ENCODE results near the gene LRP5. TPM values are rescaled to one million over a fixed set of nuclear protein-coding genes. Genes with fewer than 3 reads are reported as not detected.

LRP5 gene
- total RNA-seq, 1 donor from 2014 or later = 29.5 TPM

DNA sequence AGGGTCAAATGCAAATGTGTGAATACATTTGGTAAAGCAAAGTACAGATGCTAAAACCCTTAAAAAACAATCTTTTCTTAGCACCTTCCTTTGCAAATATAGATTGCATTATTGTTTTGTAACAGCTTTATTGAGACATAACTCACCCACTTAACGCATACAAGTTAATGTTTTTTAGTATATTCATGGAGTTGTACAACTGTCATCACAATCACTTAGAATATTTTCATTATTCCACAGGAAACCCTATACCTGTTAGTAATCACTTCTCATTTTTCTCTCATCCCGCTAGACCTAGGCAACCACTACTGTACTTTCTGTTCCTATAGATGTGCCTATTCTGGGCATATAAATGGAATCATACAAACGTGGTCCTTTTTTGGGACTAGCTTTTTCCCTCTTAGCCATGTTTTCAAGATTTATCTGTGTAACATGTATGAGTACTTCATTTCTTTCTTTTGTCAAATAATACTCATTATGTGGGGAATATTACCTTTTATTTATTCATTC lies 182.9 kb downstream of the LRP5 start:
- intact Hi-C loops (cut with micrococcal nuclease) = no loop called here

DNA sequence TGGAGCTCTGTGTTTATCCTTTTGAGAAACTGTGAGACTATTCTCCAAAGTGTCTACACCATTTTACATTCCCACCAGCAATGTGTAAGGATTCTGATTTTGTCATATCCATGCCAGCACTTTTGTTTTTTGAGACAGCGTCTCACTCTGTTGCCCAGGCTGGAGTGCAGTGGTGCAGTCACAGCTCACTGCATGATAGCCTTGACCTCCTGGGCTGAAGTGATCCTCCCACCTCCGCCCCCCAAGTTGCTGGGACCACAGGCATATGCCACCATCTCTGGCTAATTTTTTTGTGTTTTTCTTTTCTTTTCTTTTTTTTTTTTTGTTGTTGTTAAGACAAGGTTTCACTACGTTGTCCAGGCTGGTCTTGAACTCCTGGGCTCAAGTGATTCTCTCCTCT lies 183.5 kb downstream of the LRP5 start:
- intact Hi-C loops (cut with micrococcal nuclease) = no loop called here

DNA sequence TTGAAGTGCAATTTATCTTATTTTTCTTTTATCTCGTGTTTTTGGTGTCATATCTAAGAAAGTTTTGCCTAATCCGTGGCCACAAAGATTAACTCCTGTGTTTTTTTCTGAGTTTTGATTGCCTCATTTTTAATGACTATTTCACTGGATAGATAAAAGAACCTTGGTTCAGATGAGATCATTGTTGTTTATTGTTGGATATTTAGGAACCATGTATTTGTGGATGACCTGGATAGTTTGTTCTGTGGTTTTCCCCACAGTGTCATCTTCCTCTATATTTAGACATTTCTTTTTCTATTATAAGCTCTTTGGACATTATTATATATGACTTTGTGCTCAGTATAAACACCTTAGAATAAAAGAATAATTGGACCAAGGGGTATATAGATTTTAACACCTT lies 185.4 kb downstream of the LRP5 start:
- intact Hi-C loops (cut with micrococcal nuclease) = no loop called here

DNA sequence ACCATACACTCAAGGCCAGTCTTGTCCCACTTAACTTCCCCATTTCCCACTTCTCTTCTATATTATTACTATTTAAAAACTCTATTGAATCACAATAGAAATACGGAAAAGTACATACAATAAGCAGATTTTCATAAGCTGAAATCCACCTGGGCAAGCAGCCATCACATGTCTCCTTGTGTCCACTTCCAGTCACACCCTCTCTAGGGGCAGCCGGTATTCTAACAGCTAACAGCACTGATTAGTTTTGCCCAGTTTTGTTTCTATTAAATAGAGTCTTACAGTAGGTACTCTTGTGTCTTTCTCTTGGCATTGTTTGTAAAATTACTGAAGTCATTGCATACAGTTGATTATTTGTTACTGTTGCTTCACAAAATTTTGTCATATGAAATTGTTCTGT lies 185.9 kb downstream of the LRP5 start:
- intact Hi-C loops (cut with micrococcal nuclease) = no loop called here

Other genes starting within 250 kb of the LRP5 start
- gene CHKA, start 191.2 kb upstream of the LRP5 start, total RNA-seq = 7.2 and 9.0 TPM in 2 replicates
- 36.7 and 38.0 TPM in 2 replicates for gene KMT5B, start 99.3 kb upstream of the LRP5 start, total RNA-seq
- 23.9 and 28.3 TPM in 2 replicates for gene C11orf24, start 40.6 kb upstream of the LRP5 start, total RNA-seq
- 130 and 139 TPM in 2 replicates for gene PPP6R3, start 148.2 kb downstream of the LRP5 start, total RNA-seq